Lung (tissue), 12 donors: ENCODE results near the gene CPTP. TPM values are rescaled to one million over a fixed set of nuclear protein-coding genes. Genes with fewer than 3 reads are reported as not detected.
A peak's percentile ranks its signal among the peaks of the same experiment; 100 is the strongest.

Source experiments
- ATAC-seq: fragments of 200-7000 bp; cut with Tn5 transposase; one replicate; pipeline ENCODE4 v1.9.1; 2020; ENCODE audit warnings: moderate number of reproducible peaks; ENCODE audit not compliant: insufficient read depth, low FRiP score
- DNase-seq, 3 donors: peaks; one replicate each; pipeline ENCODE4 v3.0.0-alpha.2; 2013 to 2017
- H3K27ac ChIP-seq, 2 donors: one replicate each; pipeline ENCODE4 v1.5.1; 2013; ENCODE audit warnings: mild to moderate bottlenecking in 2 of 2, moderate library complexity in 2 of 2, control low read depth in 1 of 2, inconsistent platforms in 1 of 2, low read depth in 1 of 2, low read length in 1 of 2
- H3K27me3 ChIP-seq, 3 donors: one replicate each; pipeline ENCODE4 v1.5.1; 2013; ENCODE audit warnings: low read length in 2 of 3; ENCODE audit not compliant: control insufficient read depth in 3 of 3, insufficient read depth in 3 of 3
- H3K36me3 ChIP-seq, 4 donors: one replicate each; pipeline ENCODE4 v1.5.1; 2013; ENCODE audit warnings: low read length in 4 of 4, mild to moderate bottlenecking in 1 of 4, moderate library complexity in 1 of 4; ENCODE audit not compliant: control insufficient read depth in 4 of 4, insufficient read depth in 4 of 4
- H3K4me1 ChIP-seq, 5 donors: one replicate each; pipeline ENCODE4 v1.5.1; 2013; ENCODE audit warnings: low read length in 5 of 5, mild to moderate bottlenecking in 2 of 5, moderate library complexity in 1 of 5; ENCODE audit not compliant: control insufficient read depth in 5 of 5, insufficient read depth in 5 of 5
- H3K4me3 ChIP-seq: one replicate; pipeline ENCODE4 v1.5.1; 2013; ENCODE audit warnings: mild to moderate bottlenecking, control low read depth, moderate library complexity
- H3K9ac ChIP-seq, 2 donors: one replicate each; pipeline ENCODE4 v1.5.1; 2013; ENCODE audit warnings: low read length in 2 of 2, control low read depth in 1 of 2; ENCODE audit not compliant: insufficient read depth in 1 of 2
- H3K9me3 ChIP-seq, 4 donors: one replicate each; pipeline ENCODE4 v1.5.1; 2013; ENCODE audit warnings: low read length in 3 of 4, mild to moderate bottlenecking in 1 of 4, moderate library complexity in 1 of 4; ENCODE audit not compliant: control insufficient read depth in 4 of 4, insufficient read depth in 3 of 4
- WGBS, 2 donors: extraction: QIAGEN DNeasy Blood & Tissue Kit; methylation state at CpG; one replicate each; pipeline ENCODE4 v1.1.7; 2013; 5-methylcytosine and 5-hydroxymethylcytosine counted together
- polyA plus RNA-seq, 2 donors: library from polyadenylated mRNA; stranded (reverse); fragments of 200-250 nt; gene quantifications; one replicate each; pipeline ENCODE4 v1.2.1, GENCODE V29; 2013
- total RNA-seq, 2 donors: library from RNA; depleted of rRNA in 1 of 2; stranded (reverse); fragments of >200 nt in 1 of 2; gene quantifications; one replicate each; pipeline ENCODE4 v1.2.1, GENCODE V29; 2014 to 2021
- TF ChIP-seq, protein P1 (sequence below): IDR thresholded peaks from 2 replicates; pipeline ENCODE4 v1.5.1; 2012; ENCODE audit warnings: mild to moderate bottlenecking; ENCODE audit errors: control extremely low read depth, extremely low read depth
- donor health status: control.
- donor health status: control.
- donor health status: Bipolar disorder and iron deficiency.
- donor health status: healthy.
- donor health status: DM: yes; HTN: yes; CAD: no.

The CPTP gene
- total and polyA plus RNA-seq, 4 donors = 10.9 to 32.0 (median 19.2) TPM

DNA sequence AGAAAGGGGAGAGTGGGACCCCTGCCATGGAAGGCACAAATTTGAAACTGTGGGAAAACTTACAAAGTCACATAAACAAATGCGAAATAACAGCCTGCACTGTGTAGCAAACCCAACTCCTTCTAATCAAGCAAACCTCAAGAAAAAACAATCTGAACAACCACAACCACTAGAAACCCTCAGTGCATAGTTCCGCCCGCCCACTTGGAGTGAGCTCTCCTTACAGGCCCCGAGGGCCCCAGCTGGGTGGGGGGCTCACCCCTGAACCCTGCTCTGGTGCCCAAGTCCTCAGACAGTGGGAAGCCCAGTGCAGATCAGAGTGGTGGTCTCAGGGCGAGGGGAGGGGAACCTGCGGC lies 34.7 kb downstream of the CPTP start:
- Histone ChIP-seq H3K9ac (no peak overlapping the region), H3K4me1 (peaks cover 0 to 39% (median 11%) of the 10 kb centered on the region in 5 donors), H3K9me3 (peaks cover 0 to 3% (median 0%) of the 10 kb centered on the region in 4 donors), H3K27me3 (peaks cover 0 to 4% (median 0%) of the 10 kb centered on the region in 3 donors), H3K4me3 (no peak overlapping the region), H3K27ac (peak overlapping the region; percentile 5 to 71), H3K36me3 (peaks cover 0 to 6% (median under 1%) of the 10 kb centered on the region in 4 donors)
- TF ChIP-seq, protein P1, sequence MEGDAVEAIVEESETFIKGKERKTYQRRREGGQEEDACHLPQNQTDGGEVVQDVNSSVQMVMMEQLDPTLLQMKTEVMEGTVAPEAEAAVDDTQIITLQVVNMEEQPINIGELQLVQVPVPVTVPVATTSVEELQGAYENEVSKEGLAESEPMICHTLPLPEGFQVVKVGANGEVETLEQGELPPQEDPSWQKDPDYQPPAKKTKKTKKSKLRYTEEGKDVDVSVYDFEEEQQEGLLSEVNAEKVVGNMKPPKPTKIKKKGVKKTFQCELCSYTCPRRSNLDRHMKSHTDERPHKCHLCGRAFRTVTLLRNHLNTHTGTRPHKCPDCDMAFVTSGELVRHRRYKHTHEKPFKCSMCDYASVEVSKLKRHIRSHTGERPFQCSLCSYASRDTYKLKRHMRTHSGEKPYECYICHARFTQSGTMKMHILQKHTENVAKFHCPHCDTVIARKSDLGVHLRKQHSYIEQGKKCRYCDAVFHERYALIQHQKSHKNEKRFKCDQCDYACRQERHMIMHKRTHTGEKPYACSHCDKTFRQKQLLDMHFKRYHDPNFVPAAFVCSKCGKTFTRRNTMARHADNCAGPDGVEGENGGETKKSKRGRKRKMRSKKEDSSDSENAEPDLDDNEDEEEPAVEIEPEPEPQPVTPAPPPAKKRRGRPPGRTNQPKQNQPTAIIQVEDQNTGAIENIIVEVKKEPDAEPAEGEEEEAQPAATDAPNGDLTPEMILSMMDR = no peak
- DNase-seq (peak in 2 of 3 donors; percentile 47 to 52), ATAC-seq (no peak)
- 63 to 77% methylated on average over 6 of the region's 6 CpGs for WGBS, 2 donors

DNA sequence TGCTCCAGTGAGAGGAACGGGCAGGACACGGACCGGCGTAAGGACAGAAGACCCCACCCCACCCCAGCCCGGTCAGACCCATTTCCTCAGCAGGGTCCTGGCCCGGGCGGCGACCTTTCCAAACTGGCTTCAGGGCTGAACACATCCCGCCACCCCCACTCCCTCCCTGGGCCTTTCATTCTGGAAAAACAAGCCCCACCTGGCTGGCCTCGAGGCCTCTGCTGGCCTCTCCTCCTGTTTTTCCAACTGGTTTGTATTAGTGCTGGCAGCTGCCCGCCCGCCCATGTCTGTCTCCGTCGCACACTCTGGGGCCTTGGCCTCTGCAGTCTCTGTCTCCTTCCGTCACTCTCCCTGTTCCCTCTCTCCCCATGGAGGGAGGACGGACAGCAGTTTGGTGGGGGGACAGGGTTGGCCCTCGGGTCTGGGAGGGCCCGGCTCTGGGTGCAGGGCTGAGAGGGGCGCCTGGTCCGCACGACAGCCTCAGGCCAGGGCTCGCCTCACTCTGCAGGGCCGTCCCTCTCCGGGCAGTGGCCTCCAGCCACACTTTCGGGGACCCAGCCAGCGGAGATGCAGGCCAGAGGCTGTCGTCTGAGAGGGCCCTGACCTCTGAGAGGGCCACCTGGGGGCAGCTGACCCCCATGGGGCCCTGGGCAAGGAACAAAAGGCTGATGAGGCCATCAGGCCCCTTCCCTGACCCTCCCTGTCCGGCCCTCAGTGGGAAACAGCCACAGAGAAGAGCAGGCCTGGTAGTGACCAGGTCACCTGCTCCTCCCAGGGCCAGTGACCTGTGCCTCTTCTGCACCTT lies 35.3 kb downstream of the CPTP start:
- WGBS, 2 donors = 58 to 72% methylated on average over 28 of the region's 28 CpGs

GRCh38 chr1:1360506-1361169 lies 36.0 kb downstream of the CPTP start:
- Histone ChIP-seq H3K9me3 (peaks cover 0 to 3% (median 0%) of the 10 kb centered on the region in 4 donors), H3K27ac (peak overlapping the region in 1 of 2 donors; percentile 44), H3K4me1 (peaks cover 0 to 39% (median 11%) of the 10 kb centered on the region in 5 donors), H3K9ac (no peak overlapping the region), H3K27me3 (peaks cover 0 to 4% (median 0%) of the 10 kb centered on the region in 3 donors), H3K36me3 (no peaks in the 10 kb centered on the region), H3K4me3 (no peak overlapping the region)
- WGBS, 2 donors = 69 to 76% methylated on average over 20 of the region's 20 CpGs
- DNase-seq = peak in 2 of 3 donors; percentile 31 to 46
- peak; percentile 44 for ATAC-seq
- TF ChIP-seq, protein P1 = no peak

More for the DNA sequence above, 35.3 kb downstream of the CPTP start:
- H3K9ac ChIP-seq = peak overlapping the region in 1 of 2 donors; percentile 13
- H3K9me3 ChIP-seq = peaks cover 0 to 3% (median 0%) of the 10 kb centered on the region in 4 donors
- TF ChIP-seq, protein P1 = no peak
- H3K4me1 ChIP-seq = peaks cover 0 to 39% (median 11%) of the 10 kb centered on the region in 5 donors
- ATAC-seq (no peak), DNase-seq (peak in 1 of 3 donors; percentile 38)
- H3K27ac ChIP-seq = peak overlapping the region; percentile 5 to 68
- H3K27me3 ChIP-seq = peaks cover 0 to 4% (median 0%) of the 10 kb centered on the region in 3 donors
- H3K36me3 ChIP-seq = no peaks in the 10 kb centered on the region
- no peak overlapping the region for H3K4me3 ChIP-seq
